Adipose tissue (tissue), 3 donors: Measurements from ENCODE around the gene SLC16A3. TPM values are rescaled to one million over a fixed set of nuclear protein-coding genes. Genes with fewer than 3 reads are reported as not detected.

Source experiments
- H3K27ac ChIP-seq: one replicate; pipeline ENCODE4 v1.5.1; 2013; ENCODE audit warnings: low read depth, low read length
- WGBS, 3 donors: extraction: QIAGEN DNeasy Blood & Tissue Kit; methylation state at CpG; one replicate each; pipeline ENCODE4 v1.1.7; 2013; 5-methylcytosine and 5-hydroxymethylcytosine counted together
- polyA plus RNA-seq, 3 donors: library from polyadenylated mRNA; stranded (reverse); fragments of 200-250 nt; gene quantifications; one replicate each; pipeline ENCODE4 v1.2.3, GENCODE V29; 2013
- donor health status: healthy with polysubstance abuse.
- donor health status: Bipolar disorder and iron deficiency.
- donor health status: healthy.

Gene SLC16A3
- polyA plus RNA-seq, 3 donors, result 6.5 to 36.7 (median 16.5) TPM

DNA sequence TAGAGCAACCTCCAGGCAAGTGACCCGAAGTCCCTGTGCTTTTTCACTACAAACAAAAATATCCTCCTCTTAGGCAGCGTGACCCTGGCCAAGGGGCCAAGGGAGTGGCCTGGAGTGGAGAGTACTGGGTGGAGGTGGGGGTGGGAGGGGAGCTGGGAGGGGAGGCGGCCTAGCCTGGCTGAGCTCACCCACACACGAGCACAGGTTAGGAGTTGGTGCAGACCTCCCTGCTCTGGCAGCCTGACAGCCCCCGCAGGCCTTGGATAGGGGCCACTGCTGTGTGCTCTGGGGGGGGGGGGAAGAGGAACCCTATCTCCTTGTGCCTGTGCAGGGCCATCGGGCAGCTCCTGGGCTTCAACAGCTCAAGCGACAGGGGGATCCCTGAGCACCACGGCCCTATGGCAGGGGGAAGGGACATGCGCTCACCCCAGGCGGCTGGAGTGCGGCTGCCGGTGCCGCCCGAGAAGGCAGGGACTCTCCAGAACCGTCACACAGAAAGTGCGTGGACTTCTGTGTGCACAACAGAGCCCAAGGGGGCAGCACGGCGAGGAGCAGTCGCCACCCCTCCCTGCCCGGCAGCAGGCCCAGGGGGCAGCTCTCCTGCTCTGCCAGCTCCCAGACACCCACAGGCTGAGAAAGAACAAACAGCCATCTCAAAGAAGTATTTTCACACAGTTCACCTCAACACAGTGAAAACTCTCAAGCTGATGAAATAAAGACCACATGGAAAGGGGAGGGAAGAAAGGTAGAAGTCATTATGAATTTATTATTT is 13.3 kb downstream of the SLC16A3 start:
- H3K27ac ChIP-seq, result no peak overlapping the region
- 35 to 41% (median 36%) methylated on average over 19 to 20 of the region's 20 CpGs for WGBS, 3 donors

DNA sequence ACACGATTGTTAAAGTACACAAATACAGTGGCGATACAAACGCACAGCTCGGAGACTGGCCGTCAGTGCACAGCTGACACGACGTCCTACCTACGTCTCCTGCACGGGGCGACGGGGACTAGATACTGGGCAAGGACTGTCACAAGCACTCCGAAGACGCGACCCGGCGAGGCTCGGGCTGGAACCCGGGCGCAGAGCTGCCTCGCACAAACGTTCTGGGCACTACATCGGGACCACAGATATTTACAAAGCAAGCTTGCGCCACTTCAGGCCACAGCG is 13.8 kb downstream of the SLC16A3 start:
- H3K27ac ChIP-seq, result no peak overlapping the region
- WGBS, 3 donors, result 40 to 78% (median 76%) methylated on average over 24 of the region's 24 CpGs

DNA sequence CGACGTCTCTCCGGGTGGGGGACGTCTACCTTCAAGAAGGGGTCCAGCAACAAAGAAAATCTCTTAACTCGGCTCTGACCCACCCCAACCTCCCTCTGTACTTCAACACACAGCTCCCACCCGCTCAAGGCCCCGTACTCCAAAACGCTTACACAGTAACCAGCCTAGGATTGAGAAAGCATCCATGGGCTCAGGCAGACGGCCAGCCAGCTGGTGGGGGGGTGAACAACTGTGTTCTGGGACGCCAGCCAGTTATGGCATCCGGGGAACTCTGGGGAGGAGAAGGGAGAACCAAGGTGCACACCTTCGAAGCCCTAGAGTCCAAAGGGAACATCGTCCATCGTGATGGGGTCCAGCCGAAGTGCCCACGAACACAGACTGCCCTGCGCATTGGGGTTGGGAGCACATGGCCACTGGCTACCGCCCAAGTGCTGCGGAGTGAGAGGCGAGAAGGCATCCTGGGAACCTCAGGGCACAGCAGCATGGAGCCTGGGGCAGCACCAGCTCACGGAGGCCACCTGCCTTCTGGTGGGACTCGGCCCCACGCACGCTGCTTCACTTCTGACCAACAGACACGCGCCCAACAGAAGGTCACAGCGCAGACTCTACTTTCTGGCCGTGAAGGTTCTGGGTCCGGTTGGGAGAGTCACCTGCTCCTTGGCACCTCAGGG is 14.3 kb downstream of the SLC16A3 start:
- H3K27ac ChIP-seq, result no peak overlapping the region
- WGBS, 3 donors, result 45 to 61% (median 60%) methylated on average over 29 of the region's 29 CpGs

DNA sequence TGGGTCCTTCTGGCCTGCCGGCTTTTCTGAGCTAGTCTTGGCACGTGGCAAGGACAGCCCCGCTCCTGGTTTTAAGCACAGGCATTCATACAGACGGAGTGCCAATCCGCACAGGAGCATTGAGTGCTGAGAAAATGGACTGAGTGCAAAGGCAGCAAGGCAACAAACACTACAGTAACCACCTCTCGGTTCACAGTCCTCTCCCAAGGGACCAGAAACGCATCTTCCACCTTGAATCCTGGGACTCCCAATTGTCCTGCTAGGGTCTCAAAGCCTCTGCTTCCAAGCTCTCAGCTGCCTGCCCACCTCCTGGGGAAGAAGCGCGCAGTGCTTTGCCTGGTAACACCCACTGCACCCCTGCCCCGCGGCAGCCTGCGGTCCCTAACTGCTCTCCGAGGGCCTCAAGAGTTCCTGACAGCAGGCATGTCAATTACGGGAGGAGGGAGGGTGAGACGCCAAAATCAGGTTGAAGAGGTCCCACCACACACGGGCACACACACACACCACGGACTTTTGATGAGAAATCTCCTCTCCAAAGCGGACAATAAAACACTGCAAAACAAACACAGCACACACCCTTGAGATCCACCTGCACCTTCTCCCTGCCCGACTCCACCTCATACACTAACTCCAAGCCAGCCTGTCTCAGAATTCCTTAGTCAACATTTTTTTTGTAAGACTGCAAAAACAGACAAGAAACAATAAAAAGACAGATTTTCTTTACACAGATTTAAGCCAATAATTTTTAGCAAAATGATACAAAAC is 15.0 kb downstream of the SLC16A3 start:
- H3K27ac ChIP-seq, result no peak overlapping the region
- 92 to 94% (median 92%) methylated on average over 19 of the region's 19 CpGs for WGBS, 3 donors

DNA sequence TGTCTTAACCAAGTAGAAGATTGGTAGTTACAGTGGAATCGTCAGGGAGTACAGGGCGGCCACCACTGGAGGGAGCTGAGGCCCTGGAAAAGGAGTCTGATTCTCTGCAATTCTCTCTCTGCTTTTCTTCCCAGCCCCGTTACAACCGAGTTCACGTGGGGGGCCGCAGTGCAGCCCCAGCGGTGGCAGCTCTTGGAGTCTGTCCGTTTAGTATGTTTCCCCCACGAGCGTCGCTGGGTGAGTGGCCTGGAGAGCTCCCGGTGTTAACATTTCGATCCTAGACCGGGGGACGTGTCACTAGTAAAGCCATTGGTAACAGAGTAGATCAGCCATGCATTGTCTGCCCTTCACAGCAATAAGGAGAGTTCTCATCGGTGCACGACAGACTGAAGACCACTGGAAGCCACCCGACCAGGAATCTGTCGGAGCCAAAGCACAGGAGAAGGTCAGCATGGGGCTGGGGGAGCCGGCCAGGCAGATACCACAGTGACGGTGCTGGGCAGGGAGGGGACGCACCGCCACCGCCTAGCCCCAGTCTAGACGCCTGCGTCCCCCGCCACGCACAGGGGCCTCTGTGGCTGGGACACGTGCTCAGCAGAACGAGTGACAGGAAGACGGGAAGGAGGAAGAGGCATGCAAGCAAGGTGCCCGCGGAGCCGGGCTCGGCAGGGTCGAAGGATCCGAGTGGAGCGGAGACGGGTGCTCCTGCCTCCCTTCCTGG is 15.7 kb downstream of the SLC16A3 start:
- H3K27ac ChIP-seq, result no peak overlapping the region
- 78 to 91% (median 78%) methylated on average over 39 of the region's 39 CpGs for WGBS, 3 donors

DNA sequence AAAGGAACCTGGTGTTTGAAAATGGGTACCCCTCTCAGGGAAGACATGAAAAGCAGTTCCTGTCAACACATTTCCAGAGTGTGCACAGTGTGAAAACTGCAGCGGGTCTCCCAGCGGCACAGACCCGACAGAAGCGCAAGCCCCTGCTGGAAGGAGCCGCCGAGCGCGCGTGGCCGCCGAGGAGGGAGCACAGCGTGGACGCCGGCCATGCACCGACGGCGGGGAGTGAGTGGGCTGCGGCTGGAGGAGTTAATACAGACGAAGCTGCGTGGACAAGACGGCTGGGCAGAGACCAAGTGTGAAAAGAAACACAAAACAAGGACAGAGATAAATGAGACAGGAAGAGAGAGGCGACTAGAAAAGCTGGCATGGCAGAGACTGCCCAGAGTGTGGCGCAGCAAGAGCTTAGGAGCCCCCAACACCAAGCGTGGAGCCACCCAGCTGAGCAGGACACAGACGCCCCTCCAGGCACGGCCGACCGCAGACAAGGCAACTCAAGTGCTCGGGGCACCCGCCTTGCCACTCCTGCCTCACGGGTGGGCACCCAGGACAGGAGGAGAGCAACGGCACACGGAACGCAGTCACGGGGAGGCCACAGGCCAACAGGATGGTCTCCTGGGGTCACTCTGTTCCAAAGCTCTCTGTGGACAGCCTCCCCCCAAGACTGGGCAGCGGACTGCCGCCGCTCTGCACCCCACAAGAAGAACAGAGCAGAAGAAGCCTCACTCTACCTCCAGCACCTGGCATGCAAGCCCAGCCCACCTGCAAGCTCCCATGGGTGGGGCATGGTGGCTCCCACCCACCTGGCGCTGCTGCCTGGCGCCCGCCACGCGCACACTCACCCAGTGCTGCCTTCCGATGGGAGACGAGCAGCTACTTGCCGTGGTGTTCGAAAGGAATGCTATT is 16.5 kb downstream of the SLC16A3 start:
- WGBS, 3 donors, result 87 to 89% (median 89%) methylated on average over 46 to 47 of the region's 47 CpGs
- no peak overlapping the region for H3K27ac ChIP-seq

DNA sequence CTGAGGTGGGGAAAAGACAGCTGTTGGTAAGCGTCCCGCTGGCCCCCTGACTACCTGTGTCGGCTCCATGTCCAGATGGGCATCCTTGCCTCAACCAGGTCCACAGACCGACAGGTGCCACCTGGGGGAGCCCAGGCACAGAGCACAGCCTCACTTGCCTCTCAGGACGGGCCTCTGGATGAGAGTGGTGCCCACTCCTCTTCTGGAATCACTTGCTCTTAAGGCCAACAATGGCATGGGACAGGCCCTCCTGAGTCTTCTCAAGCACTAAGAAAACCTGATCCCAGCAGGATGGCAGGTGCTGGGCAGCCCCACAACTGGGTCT is 17.2 kb downstream of the SLC16A3 start:
- H3K27ac ChIP-seq, result peak overlapping the region; percentile 2
- WGBS, 3 donors, result 95 to 99% (median 97%) methylated on average over 5 of the region's 5 CpGs

DNA sequence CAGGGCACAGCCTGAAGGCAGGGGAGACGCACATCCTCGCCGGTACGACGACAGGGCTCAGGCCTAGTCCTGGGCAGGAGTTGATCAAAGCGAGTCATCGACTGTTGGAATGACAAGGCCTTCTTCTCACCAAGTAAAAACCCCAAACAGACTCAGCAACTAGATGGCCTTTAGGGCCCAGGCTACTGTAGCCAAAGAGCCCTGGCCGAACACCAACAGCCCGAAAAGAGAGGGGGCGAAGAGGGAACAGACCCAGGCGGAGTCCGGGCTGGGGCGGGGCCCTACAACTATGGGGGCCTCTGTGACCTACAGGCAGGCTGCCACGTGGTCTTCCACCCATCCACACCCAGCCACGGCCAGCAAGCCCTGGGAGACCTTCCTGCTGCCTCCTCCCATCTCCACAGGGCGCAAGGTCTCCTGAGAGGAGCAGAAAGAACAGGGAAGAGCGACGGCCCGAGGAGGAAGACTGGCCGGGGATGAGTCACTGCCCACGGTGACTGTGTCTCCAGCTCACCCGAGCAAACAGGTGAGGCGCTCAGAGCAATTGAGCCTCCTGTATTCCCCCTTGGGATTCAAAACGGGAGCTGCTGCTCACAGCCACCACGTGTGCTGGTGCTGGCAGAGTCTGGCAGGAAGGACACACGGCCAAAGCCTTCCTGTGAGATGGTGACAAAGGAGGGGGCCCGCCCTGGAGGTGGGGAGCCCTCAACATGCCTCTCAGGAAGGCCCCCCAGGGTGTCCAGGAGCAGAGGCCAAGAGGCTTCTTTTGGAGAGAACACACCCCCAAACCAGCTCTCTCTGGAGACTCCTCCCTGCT is 17.7 kb downstream of the SLC16A3 start:
- H3K27ac ChIP-seq, result peak overlapping the region; percentile 31
- WGBS, 3 donors, result 41 to 73% (median 49%) methylated on average over 27 of the region's 27 CpGs

DNA sequence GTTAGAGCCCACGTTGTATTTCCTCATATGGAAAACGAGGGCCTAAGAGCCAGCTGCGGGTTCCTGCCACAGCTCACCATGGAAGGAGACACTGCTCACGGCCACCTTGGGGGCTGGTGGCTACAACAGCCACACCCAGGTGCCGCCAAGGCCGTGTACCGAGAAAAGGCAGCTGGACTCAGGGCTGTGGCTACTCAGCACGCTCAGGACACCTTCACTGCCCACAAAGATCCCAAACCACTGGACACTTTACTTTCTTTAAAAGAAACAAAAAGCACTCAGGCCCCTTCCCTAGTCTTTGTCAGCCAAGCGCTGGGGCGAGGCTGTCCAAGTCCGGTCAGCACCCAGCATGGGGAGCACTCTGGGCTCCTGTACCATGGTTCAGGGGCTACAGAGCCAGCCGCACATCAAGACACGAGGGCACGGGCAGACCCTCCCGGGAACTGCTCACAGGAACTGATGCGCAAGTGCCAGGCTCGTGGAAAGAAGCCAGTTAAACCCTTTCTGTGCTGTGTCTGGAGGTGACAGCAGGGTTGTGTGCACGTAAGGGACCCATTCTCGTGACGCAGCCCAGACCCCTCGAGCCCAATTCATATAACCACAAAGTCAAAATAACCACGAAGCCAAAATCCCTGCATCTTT is 18.5 kb downstream of the SLC16A3 start:
- WGBS, 3 donors, result 54 to 69% (median 56%) methylated on average over 22 of the region's 22 CpGs
- peak overlapping the region; percentile 31 for H3K27ac ChIP-seq

DNA sequence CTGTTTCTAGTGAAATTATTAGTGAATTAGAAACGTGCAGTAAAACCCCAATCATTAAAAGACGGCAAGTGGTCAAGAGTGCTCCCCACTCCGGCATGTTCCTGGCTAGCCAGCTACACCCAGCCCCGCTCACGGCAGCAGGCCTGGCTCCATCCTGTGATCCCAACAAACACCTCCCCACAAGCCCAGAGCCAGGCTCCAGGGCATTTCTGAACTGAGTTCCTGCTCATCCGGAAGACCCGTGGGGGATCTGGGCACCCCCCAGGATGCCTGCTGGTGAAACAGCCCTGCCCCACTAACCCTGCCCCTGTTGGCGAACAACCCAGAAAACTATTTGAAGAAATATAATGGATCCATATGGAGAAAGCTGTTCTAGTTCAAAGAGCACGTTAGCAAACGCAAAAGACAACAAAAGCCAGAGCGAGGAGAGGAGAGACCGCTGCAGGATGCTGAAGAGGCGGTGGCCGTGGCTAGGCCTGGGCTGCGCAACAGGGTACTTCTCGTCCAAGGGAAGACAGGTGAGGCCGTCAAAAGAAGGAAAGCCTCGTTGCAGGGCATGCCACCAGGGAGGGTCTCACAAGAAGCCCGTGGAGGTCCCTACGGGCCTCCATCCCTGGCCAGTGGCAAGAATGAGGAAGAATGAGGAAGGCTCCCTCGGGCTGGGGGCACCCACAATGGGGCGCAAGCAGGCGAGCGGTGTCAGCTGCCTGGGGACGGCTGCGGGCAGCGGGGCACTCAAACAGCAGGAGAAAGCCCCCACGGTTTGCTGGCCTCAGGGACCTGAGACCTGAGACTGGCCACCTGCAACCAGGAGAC is 19.2 kb downstream of the SLC16A3 start:
- H3K27ac ChIP-seq, result no peak overlapping the region
- WGBS, 3 donors, result 84 to 86% (median 85%) methylated on average over 28 of the region's 28 CpGs

DNA sequence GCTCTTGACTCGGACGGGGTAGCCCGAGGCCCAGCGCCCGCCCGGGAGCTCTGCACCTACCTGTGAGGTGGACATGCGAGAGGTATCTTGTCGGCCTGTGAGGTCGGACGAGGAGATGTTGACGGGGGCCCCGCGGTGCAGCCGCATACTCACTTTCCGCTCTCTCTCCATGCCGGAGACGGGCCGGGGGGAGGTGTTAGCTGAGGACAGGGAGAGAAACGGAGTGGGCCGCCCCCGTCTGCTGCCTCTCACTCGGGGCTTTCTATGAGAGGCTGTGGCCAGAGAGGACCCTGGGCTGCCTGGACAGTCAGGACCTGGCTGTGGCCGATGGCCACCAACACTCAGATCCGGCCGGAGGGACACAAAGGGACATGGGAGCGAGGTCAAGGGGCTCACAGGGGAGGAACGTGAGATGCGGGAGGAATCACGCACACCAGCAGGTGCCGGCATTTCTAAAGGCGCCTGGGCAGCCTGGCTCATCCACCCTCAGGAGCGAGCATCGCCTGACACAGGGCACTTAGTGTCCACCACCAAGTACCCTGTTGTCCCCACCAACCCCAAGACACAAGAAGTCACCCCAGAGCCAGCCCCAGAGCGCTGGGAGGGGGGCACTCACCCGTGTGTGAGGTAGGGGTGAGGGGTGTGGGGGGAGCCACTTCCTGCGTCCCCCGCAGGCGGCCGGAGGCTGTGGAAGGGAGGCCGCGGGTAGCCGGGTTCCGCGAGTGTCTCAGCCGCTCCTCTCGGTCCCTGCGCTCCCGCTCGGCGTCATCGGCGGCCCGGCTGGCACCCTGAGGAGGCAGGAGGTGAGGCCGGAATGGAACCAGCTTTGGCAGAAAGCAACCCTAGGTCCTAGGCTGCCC is 20.2 kb downstream of the SLC16A3 start:
- no peak overlapping the region for H3K27ac ChIP-seq
- 91 to 94% (median 92%) methylated on average over 53 to 54 of the region's 54 CpGs for WGBS, 3 donors

DNA sequence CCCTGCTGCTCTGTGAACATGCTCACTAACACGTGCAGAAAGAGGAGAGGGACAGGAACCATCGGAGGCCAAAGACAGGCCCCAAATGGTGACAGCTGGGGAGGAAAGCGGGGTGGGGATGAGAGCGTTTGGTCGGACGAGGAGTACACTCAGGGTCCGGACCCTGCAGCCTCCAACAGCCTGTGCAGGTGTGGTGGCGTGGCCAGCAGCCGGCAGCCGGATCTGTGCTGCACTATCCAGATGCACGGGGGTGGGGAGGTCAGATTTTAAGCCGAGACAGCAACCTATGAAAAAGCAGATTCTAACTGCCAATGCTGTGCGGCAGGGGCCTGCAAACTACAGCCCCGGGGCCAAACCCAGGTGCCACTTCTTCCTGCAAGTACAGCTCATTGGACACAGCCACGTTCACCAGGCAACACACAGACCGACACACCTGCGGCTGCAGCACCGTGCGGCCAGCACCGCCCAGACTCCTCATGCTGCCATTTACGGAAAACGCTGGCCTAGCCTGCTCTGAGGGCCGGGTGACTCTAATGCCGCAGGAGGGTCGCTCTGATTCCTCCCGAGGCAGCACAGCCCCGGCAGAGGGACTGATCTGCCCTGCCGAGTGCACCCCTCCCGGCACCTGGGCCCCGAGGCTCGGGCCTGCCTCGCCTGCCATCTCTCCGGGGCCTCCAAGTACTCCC is 21.2 kb downstream of the SLC16A3 start:
- no peak overlapping the region for H3K27ac ChIP-seq
- WGBS, 3 donors, result 83 to 89% (median 85%) methylated on average over 33 of the region's 33 CpGs

DNA sequence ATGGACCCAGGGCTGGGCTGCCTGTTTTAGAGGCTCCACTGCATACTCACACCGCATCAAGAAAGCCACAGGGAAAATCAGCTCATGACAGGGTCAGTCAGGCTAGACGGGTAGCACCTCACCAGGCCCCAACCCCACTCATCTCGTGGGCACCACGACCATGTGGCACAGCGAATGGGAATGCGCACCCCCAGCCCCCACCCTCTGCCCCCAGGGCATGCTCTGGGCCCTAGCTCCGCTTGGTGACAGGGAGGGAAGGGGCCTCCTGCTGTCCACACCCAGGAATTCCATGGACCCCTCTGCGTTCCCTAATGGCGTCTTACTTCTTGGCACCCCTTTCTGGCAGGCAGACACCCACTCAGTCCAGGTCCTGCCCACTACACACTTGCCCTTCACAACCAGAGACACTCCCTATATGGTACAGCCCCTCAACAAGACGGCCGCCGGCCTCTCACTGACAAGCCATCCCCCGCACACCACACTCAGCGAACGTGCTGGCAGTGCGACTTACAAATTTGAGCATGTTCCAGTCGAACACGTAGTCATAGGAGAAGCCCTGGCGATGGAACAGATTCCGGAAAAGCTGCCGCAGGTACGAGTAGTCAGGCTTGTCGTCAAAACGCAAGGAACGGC is 22.1 kb downstream of the SLC16A3 start:
- WGBS, 3 donors, result 89 to 92% (median 91%) methylated on average over 24 to 25 of the region's 25 CpGs
- no peak overlapping the region for H3K27ac ChIP-seq

DNA sequence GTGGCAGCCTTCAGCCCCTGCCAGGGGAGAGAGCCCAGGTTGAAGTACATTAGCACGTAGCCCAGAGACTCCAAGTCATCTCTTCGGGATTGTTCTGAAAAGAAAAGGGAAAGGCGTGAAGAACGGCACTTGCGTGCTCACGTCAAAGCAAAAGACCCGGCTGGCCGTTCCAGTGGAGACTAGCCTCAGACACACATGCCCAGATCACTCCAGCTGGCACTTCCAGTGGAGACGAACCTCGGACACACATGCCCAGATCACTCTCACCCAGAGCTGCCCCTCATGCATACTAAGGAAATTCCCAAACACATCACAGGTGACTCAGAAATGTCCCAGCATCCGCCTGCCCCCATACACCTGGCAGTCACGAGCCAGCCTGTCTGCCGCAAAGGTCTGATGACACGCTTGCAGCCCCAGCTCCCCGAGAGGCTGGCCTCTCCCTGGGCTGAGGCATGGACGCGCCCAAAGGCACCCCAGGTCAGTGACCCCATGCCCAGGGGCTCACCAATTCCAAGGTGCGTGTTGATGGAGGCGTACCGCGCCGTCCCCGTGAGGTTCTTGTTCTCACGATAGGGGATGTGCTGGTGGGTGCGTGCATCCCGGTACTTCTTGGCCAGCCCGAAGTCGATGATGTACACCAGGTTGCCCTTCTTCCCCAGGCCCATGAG is 23.8 kb downstream of the SLC16A3 start:
- 94 to 96% (median 95%) methylated on average over 28 of the region's 28 CpGs for WGBS, 3 donors
- H3K27ac ChIP-seq, result no peak overlapping the region
